GM13977 (cell line): ENCODE data around the gene CNGA3.
A peak's percentile ranks its signal among the peaks of the same experiment; 100 is the strongest.
"Not testable (repeated sequence)": the region's sequence is repeated elsewhere in the genome, so short reads cannot be mapped to it uniquely, and the experiment has no call there.

Source experiments
- DNase-seq: peaks from one replicate; pipeline ENCODE4 v3.0.0; 2012; ENCODE audit warnings: low spot score
- CTCF ChIP-seq: IDR thresholded peaks from 2 replicates; pipeline ENCODE4 v1.5.1; 2012; ENCODE audit warnings: mild to moderate bottlenecking, control low read depth; ENCODE audit not compliant: insufficient read depth; ENCODE audit errors: extremely low read depth, missing control alignments
- in situ Hi-C: fragments of 300-500 bp; cut with MboI; formaldehyde crosslinking; loops from one replicate; pipeline ENCODE4 v1.12.0; 2022; ENCODE audit warnings: low sequenced_read_pairs, low pct_unique_long_range_greater_than_20kb, mixed read lengths, inconsistent platforms; ENCODE audit not compliant: unreplicated experiment

Gene CNGA3

DNA sequence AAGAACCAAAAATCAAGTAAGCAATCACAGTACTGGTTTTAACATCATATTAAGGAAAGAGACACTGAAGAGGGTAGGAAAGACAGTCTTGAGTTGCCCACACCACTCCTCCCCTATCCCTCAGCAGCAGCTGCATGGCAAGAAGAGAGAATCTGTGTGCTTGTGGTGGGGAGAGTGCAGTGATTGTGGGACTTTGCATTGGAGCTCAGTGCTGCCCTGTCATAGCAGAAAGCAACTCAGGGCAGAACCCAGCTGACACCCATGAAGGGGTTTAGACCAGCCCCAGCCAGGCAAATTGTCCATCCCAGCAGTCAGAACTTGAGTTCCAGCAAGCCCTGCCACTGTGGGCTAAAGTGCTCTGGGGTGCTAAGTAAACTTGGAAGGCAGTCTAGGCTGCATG, 57.6 kb downstream of the CNGA3 start:
- in situ Hi-C loops, result no loop called here
- no peak for TF ChIP-seq CTCF
- no peak for DNase-seq

- in situ Hi-C loops, result no loop called here
- no peak for DNase-seq
- TF ChIP-seq CTCF, result no peak
These were observed 58.4 kb downstream of the CNGA3 start for GRCh38 chr2:98404556-98405250.

- DNase-seq, result no peak
- TF ChIP-seq CTCF, result no peak
- in situ Hi-C loops, result no loop called here
These were observed 59.0 kb downstream of the CNGA3 start for GRCh38 chr2:98405301-98405700.

DNA sequence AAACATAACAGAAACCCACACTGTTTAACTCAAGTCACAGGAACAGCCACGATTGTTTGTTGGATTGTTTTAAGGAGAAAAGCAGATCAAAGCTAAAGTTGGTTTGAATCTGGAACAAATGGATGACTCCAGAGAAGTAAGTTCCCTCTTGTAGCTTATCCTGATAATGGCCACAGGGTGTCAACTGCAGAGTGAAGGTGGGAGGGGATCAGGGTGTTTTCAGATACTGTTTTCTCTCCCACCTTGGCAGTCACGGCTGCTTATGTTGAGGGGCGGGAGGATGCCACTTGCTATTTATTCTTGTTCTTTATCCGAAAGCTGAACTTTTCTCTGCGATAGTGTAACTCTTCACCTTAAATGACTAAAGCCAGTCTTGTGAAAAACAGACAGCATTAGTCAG, 61.9 kb downstream of the CNGA3 start:
- no peak for DNase-seq
- in situ Hi-C loops, result no loop called here
- TF ChIP-seq CTCF, result no peak

DNA sequence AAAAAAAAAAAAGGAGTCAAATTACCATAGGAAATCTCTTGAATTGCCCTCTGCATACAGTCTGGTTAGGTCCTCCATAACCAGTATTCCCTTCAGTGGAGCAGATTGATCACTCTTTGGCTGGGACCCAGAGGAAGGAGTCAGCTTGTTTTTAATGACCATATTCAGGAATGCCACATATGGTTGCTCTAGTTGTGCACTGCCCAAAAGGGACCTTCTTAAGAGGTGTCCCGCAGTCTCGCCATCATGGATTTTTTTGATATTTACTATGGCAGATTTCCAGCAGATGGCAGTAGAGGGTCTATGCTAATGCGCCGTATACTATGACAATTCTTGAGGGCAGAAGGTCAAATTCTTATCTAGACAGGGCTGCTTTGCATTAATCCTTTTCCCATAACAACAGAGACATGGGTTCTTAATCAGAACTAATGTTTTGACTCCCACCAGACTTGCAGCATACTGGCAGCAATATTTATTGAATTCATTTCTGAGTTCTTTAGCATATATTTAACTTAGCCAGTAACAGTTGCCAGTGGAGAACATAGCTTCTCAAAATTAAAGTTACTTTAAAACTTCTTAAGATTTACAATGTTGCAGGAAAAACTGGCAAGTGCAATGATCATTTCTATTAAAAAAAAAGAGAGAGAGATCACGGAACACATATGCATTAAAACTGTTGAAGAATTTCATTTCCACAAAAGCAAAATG, 66.6 kb downstream of the CNGA3 start:
- DNase-seq, result peak; percentile 60
- peak; percentile 68 for TF ChIP-seq CTCF
- in situ Hi-C loops, result loop anchor here (10.0 kb wide), 1 partner anchor 102 kb away; no protein-coding TSS in a partner anchor

- DNase-seq, result not testable (repeated sequence)
- in situ Hi-C loops, result loop anchor here (10.0 kb wide), 1 partner anchor 101 kb away; no protein-coding TSS in a partner anchor
These were observed 68.0 kb downstream of the CNGA3 start for GRCh38 chr2:98414246-98414645.

- not testable (repeated sequence) for DNase-seq
- in situ Hi-C loops, result loop anchor here (10.0 kb wide), 1 partner anchor 99 kb away; no protein-coding TSS in a partner anchor
These were observed 69.5 kb downstream of the CNGA3 start for GRCh38 chr2:98415719-98416248.
